ENCODE data around the gene DDX27.

DNA sequence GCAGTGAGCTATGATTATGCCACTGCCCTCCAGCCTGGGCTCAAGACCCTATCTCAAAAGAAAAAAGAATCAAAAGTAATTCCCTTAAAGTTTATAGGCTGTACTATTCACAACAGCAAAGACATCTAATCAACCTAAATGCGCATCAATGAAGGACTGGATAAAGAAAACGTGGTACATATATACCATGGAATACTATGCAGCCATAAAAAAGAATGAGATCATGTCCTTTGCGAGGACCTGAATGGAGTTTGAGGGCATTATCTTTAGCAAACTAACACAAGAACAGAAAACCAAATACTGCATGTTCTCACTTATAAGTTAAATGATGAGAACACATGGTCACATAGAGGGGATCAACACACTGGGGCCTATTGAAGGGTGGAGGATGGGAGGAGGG lies 42.0 kb downstream of the DDX27 start:
- TF ChIP-seq, protein P1, sequence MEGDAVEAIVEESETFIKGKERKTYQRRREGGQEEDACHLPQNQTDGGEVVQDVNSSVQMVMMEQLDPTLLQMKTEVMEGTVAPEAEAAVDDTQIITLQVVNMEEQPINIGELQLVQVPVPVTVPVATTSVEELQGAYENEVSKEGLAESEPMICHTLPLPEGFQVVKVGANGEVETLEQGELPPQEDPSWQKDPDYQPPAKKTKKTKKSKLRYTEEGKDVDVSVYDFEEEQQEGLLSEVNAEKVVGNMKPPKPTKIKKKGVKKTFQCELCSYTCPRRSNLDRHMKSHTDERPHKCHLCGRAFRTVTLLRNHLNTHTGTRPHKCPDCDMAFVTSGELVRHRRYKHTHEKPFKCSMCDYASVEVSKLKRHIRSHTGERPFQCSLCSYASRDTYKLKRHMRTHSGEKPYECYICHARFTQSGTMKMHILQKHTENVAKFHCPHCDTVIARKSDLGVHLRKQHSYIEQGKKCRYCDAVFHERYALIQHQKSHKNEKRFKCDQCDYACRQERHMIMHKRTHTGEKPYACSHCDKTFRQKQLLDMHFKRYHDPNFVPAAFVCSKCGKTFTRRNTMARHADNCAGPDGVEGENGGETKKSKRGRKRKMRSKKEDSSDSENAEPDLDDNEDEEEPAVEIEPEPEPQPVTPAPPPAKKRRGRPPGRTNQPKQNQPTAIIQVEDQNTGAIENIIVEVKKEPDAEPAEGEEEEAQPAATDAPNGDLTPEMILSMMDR (IDR thresholded peaks at IDR 0.05) = no peak
- no peak for TF ChIP-seq POLR2A (IDR thresholded peaks at IDR 0.05)

Data from esophagus squamous epithelium (tissue), 4 donors.